GM18505 (cell line): Measurements from ENCODE around the gene FHL3.
"Not testable (repeated sequence)": the region's sequence is repeated elsewhere in the genome, so short reads cannot be mapped to it uniquely, and the experiment has no call there.

ENCODE experiments used
- ATAC-seq: cut with Tn5 transposase; IDR thresholded peaks from one replicate; pipeline ENCODE4 v1.9.1; 2021; ENCODE audit not compliant: unreplicated experiment
- POLR2A ChIP-seq: IDR thresholded peaks from 4 replicates; pipeline ENCODE4 v1.6.1; 2011; ENCODE audit warnings: borderline replicate concordance; ENCODE audit not compliant: insufficient read depth, insufficient read length; ENCODE audit errors: extremely low read depth

FHL3 gene

GRCh38 chr1:38043036-38043747 lies 37.9 kb upstream of the FHL3 start:
- TF ChIP-seq POLR2A: no peak
- no peak for ATAC-seq

DNA sequence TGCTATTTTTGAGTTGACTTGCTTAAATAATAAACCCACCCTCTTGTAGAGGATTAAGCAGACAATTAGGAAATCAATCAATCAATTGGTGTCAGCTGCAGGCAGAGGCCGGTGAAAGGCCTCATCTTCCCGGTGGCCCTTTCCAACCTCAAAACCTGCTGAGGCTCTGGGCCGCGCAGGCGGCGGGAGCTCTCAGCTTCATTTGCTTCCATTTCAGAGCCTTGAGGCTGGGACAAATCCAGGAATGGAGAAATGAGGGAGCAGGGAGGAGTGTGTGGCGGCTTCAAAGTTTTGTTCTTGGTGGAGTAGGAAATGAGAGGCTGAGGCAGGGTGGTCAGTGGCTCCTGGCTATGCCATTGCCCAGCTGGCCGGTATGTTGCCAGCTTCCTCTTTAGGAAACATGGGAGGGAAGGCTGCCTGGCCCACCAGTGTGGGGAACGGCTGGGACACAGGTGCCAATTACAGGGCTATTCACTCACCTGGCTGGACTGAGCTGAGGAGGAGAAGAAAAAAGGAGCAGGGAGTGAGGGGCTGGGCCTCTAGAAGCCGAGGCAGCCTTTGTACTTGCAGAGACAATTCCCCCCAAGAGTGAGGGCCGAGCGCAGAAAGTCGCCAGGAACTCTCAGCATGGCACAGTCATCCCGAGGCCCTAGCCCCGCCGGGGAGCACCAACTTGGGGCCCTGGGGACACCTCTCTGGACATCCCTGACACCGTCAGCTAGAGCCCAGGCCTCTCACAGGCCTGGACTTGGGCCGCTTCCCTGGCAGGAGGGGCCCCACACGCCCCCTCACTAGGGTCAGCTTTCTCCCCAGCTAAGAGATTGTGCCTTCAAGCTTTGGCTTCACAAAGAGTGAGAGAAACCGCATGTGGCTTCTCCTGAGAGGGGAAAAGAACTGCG lies 36.9 kb upstream of the FHL3 start:
- no peak for TF ChIP-seq POLR2A
- no peak for ATAC-seq

DNA sequence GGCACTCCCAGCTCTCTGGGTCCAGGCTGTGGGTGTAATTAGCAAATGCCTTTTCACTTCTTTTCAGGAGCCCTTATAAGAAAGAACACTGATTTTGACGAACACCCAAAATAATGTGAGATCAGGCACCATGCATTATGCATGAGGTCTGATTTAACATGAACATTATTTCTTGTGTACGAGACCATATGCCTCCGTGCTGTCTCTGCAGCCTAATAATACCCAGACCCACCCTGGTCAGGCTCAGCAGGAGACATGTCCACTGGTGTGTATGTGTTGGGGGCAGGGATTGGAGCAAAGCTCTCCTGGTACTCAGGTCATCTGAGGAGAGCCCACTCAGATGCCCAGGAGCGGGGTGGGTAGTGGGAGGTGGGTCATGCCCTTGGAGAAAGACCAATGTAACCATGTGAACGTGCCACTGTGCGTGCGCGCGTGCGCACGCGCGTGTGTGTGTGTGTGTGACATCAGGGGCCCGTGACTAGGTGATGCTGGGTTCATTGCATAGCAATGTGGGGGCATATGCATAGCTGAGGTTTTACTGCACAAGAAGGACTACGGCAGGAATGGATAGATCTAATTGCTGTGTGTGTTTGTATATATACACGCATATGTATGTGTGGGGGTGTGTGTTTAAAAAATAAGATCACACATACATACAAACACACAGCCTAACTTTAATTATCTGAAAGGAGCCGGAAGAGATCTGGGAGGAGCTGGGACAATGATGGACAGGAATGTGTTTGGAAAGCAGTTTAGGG lies 34.2 kb upstream of the FHL3 start:
- no peak for TF ChIP-seq POLR2A
- no peak for ATAC-seq

GRCh38 chr1:38038861-38039260 lies 33.5 kb upstream of the FHL3 start:
- ATAC-seq: no peak
- no peak for TF ChIP-seq POLR2A

- TF ChIP-seq POLR2A: no peak
- no peak for ATAC-seq
Observed at GRCh38 chr1:38037221-38037939, 32.1 kb upstream of the FHL3 start.

DNA sequence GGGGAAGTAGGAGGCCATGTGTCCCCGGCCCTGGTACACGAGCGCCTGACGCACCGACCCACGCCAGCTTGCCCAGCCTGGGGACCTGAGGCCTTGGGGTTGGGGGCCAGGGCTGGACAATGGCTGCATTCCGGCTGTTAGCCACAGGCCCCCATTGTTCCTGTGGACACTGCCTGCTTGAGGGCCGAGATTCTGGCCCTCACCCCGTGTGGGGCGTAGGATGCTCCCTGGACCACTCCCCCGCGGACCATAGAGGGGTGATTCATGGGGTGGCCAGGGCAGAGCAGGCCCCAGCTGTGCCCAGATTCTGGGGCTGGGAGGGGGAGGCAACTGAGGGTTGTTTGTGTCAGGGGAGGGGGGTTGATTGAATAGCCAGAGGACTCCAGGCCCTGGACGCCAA lies 29.6 kb upstream of the FHL3 start:
- no peak for ATAC-seq
- no peak for TF ChIP-seq POLR2A

DNA sequence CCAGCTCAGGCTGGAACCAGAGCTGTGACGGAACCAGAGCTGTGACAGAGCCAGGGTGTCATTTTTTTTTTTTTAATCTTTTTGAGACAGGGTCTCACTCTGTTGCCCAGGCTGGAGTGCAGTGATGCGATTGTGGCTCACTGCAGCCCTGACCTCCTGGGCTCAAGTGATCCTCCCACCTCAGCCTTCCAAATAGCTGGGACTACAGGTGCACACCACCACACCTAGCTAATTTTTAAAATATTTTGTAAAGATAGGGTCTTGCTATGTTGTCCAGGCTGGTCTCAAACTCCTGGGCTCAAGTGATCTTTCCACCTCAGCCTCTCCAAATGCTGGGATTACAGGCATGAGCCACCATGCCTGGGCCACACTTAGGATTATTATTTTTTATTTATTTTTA lies 27.7 kb upstream of the FHL3 start:
- not testable (repeated sequence) for ATAC-seq

GRCh38 chr1:38031513-38031866 lies 26.2 kb upstream of the FHL3 start:
- no peak for TF ChIP-seq POLR2A
- no peak for ATAC-seq

- no peak for ATAC-seq
Observed at GRCh38 chr1:38030596-38031512, 25.5 kb upstream of the FHL3 start.

DNA sequence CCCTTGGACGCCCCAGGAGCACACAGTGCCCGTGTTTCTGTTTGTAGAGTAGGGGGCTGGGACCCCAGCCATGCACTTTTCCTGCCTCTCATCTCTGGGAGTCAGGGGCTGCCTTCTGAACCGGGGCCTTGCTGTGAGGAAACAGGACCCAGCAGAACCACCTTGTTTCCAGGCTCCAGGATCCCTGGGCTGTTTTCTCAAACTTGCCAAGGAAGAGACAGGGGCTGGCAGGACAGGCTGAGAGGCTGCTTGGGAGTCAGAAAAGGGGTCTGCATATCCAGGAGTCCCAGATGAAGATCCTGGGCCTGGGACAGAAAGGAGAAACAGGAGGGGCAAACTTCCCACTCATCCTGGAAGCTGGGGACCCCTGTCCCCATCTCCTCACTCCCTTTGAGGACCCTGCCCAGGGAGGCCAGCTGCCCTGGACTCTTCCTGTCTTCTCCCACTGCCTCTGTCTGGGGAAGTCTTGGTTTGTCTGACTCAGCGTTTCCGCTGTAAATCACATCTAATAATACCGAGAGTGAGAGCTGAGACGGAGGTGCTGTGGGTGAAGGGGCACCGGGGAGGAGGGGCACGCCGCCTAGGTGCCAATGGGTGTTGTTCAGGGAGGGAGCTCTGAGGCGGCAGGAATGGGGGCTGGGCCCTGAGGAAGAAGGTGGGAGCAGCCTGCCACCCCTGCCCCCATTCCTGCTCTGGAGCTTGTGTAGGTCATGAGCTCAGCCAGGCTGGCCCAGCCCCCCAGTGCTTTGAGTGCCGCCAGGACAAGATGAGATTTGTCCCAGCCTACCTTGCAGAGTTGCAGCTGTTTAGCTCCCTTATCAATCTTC lies 24.6 kb upstream of the FHL3 start:
- no peak for ATAC-seq
- peak; percentile 41 for TF ChIP-seq POLR2A

More at GRCh38 chr1:38030596-38031512, 25.5 kb upstream of the FHL3 start:
- no peak for TF ChIP-seq POLR2A

- ATAC-seq: no peak
- TF ChIP-seq POLR2A: no peak
Observed at GRCh38 chr1:38029081-38029681, 23.9 kb upstream of the FHL3 start.

GRCh38 chr1:38028671-38029070 lies 23.4 kb upstream of the FHL3 start:
- ATAC-seq: peak; percentile 8
- TF ChIP-seq POLR2A: no peak
